Measurements from ENCODE around the gene ARHGEF39.
A peak's percentile ranks its signal among the peaks of the same experiment; 100 is the strongest.

Gene ARHGEF39, protein sequence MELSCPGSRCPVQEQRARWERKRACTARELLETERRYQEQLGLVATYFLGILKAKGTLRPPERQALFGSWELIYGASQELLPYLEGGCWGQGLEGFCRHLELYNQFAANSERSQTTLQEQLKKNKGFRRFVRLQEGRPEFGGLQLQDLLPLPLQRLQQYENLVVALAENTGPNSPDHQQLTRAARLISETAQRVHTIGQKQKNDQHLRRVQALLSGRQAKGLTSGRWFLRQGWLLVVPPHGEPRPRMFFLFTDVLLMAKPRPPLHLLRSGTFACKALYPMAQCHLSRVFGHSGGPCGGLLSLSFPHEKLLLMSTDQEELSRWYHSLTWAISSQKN

DNA sequence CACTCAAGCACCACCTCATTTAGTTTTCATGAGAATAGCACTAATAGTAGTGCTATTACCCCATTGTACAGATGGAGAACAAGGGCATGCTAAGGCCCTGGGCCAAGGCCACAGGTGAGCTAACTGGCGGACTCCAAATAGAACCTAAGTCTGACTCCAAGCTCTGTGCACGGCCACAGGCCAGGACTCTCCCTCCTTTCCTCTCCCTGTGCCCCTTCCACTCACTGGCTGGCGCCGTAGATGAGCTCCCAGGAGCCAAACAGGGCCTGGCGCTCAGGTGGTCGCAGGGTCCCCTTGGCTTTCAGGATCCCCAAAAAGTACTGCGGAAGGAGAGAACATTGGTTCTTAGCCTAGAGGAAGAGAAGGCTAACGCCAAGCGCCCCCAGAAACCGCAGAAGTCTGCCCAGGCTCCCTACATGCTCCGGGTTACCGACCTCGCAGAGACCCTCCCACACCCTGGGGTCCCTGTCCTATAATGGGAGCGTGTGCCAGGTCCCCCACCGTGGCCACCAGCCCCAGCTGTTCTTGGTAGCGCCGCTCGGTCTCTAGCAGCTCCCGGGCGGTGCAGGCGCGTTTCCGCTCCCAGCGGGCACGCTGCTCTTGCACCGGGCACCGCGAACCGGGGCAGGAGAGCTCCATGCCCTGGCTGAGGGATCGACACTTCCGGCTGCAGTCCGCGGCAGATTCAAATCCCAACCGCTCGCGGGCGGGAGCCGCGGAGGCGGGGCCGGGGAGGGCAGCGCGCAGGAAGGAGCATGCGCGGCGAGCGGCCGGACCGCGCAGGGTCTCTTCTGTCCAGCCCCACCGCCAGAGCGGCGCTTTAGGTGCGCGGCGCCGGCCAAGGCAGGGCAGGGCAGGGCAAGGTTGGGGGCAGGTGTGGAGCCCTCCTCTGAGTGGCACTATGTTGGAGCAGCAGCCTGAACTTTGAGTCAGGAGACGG lies at the start of gene ARHGEF39:
ARHGEF39 (minus strand) TSS at position 665 of the 940 bp plus-strand sequence; CDS start at position 639, 26 bp downstream.
- Histone ChIP-seq H3K27me3 (ENCODE audit: insufficient read depth, low read length) (no peaks in the 10 kb centered on the region), H3K4me1 (ENCODE audit: insufficient read depth, low read length) (peaks cover 7% of the 10 kb centered on the region), H3K9me3 (ENCODE audit: insufficient read depth, low read depth, low read length) (no peaks in the 10 kb centered on the region), H3K4me3 (ENCODE audit: low read length) (peak within 1 kb of the TSS; percentile 88), H3K9ac (ENCODE audit: low read depth, low read length) (peak within 1 kb of the TSS; percentile 96), H3K36me3 (ENCODE audit: insufficient read depth, low read depth, low read length) (peaks cover 41% of the 10 kb centered on the region), H3K27ac (ENCODE audit: low read length) (peak within 1 kb of the TSS; percentile 64)

DNA sequence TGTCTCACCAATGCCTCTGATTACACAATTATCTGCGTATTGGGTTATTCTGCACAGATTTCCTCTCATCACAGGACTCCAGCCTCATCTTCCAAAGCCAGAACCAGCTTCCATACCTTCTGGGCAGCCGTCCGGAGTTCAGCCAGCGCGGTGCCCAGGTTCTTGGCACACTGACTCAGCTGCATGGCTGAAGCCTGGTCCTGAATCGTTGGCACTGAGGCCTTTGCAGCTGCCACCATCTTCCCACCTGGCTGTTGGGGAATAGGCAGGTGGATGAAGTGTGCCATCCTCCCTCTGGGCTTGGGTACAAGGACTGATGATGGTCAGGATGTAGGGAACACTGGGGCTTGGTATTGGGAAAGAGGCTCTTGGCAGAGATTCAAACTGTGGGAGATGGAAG lies 49.1 kb upstream of the ARHGEF39 start:
- no peak overlapping the region for H3K4me3 ChIP-seq (ENCODE audit: low read length)
- no peak overlapping the region for H3K9ac ChIP-seq (ENCODE audit: low read depth, low read length)
- peaks cover 93% of the 10 kb centered on the region for H3K36me3 ChIP-seq (ENCODE audit: insufficient read depth, low read depth, low read length)
- no peaks in the 10 kb centered on the region for H3K9me3 ChIP-seq (ENCODE audit: insufficient read depth, low read depth, low read length)
- H3K27me3 ChIP-seq (ENCODE audit: insufficient read depth, low read length): no peaks in the 10 kb centered on the region
- H3K27ac ChIP-seq (ENCODE audit: low read length): no peak overlapping the region
- no peaks in the 10 kb centered on the region; the same call in 1 of the 2 replicates for H3K4me1 ChIP-seq (ENCODE audit: insufficient read depth, low read length)

DNA sequence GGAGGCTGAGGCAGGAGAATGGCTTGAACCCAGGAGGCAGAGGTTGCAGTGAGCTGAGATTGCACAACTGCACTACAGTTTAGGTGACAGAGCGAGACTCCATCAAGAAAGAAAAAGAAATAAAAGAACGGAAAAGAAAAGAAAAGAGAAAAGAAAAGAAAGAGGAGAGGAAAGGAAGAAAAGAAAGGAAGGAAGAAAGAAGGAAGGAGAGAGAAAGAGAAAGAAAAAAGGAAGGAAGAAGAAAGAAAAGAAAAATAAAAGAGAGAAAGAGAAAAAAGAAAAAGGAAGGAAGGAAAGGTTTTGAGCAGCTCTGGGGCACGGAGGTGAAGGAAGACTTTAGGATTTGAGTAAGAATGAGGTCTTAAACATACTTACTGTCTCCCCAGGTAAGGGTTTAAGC lies 48.6 kb upstream of the ARHGEF39 start:
- Histone ChIP-seq H3K4me1 (ENCODE audit: insufficient read depth, low read length) (no peaks in the 10 kb centered on the region; the same call in 1 of the 2 replicates), H3K36me3 (ENCODE audit: insufficient read depth, low read depth, low read length) (peaks cover 93% of the 10 kb centered on the region), H3K27me3 (ENCODE audit: insufficient read depth, low read length) (no peaks in the 10 kb centered on the region), H3K9ac (ENCODE audit: low read depth, low read length) (no peak overlapping the region), H3K4me3 (ENCODE audit: low read length) (no peak overlapping the region), H3K9me3 (ENCODE audit: insufficient read depth, low read depth, low read length) (no peaks in the 10 kb centered on the region), H3K27ac (ENCODE audit: low read length) (no peak overlapping the region)

DNA sequence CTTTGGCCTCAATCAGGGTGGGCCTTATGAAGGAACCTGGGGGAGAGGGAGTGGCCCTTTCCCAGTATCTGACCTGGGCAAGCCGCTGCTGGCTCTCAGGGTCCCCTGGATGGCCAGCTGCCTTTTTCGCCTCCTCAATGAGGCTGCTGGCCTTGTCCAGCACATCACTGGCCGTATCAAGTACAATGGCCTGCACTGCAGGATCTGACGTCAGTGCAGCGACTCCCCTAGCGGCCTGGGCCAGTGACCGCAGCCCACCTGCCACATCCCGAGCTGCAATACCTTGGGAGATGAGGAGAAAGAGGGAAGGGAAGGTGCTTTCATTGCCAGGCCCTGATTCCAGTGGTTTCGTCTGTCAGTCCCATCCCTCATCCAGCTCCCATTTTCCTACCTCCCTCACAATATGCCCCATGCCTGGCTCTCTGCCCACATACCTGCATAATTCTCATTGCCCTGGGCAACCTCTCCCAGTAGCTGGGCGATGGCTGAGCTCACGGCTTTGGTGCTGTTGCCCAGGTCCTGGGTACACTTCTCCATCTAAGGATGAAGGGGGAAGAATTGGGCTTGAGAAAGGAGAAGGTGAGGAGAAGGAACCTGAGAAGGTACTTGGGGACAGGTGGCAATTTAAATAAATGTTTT lies 47.9 kb upstream of the ARHGEF39 start:
- Histone ChIP-seq H3K36me3 (ENCODE audit: insufficient read depth, low read depth, low read length) (peaks cover 93% of the 10 kb centered on the region), H3K27ac (ENCODE audit: low read length) (no peak overlapping the region), H3K9ac (ENCODE audit: low read depth, low read length) (no peak overlapping the region), H3K27me3 (ENCODE audit: insufficient read depth, low read length) (no peaks in the 10 kb centered on the region), H3K9me3 (ENCODE audit: insufficient read depth, low read depth, low read length) (no peaks in the 10 kb centered on the region), H3K4me1 (ENCODE audit: insufficient read depth, low read length) (no peaks in the 10 kb centered on the region; the same call in 1 of the 2 replicates), H3K4me3 (ENCODE audit: low read length) (no peak overlapping the region)

DNA sequence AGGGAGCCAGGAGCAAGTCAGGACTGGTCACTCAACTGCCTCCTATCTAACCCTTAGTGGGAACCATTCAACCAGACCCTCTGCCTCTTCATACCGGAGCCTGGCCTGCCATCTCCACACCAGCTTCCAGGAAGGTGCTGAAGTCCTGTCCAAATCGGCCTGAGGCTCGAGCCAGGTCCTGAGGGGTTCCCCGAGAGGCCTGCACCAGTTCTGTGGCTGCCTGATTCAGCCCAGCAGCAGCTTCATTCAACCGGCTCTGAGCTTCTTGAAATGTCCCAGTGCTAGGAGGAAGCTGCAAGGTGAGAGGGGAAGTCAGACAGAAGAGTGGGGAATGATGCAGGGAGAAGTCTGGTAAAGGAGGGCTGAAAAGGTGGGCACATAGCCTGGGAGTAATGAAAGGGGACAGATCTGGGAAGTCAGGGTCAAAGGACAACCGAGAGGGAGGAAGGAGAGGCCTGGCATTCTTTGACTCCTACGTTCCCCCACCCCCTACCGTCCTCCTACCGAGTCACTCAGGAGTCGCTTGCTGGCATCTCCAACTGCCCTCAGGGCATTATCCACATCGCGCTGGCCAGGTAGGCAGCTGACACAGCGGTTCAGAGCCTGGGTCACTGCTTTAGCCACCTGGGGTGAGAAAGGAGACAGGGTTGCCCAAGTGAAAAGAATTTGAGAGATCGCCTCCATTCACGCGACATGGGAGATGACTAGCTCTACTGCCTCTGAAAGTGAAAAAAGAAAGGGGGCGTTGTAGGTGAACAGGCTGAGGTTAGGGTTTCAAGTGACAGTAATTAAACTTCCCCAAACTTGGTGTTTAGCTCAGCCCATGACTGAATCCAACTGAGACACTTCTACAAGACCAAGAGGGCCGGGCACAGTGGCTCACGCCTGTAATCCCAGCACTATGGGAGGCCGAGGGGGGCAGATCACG lies 46.8 kb upstream of the ARHGEF39 start:
- Histone ChIP-seq H3K36me3 (ENCODE audit: insufficient read depth, low read depth, low read length) (peaks cover 93% of the 10 kb centered on the region), H3K9me3 (ENCODE audit: insufficient read depth, low read depth, low read length) (no peaks in the 10 kb centered on the region), H3K27ac (ENCODE audit: low read length) (no peak overlapping the region), H3K4me1 (ENCODE audit: insufficient read depth, low read length) (no peaks in the 10 kb centered on the region; the same call in 1 of the 2 replicates), H3K9ac (ENCODE audit: low read depth, low read length) (no peak overlapping the region), H3K27me3 (ENCODE audit: insufficient read depth, low read length) (no peaks in the 10 kb centered on the region), H3K4me3 (ENCODE audit: low read length) (no peak overlapping the region)

DNA sequence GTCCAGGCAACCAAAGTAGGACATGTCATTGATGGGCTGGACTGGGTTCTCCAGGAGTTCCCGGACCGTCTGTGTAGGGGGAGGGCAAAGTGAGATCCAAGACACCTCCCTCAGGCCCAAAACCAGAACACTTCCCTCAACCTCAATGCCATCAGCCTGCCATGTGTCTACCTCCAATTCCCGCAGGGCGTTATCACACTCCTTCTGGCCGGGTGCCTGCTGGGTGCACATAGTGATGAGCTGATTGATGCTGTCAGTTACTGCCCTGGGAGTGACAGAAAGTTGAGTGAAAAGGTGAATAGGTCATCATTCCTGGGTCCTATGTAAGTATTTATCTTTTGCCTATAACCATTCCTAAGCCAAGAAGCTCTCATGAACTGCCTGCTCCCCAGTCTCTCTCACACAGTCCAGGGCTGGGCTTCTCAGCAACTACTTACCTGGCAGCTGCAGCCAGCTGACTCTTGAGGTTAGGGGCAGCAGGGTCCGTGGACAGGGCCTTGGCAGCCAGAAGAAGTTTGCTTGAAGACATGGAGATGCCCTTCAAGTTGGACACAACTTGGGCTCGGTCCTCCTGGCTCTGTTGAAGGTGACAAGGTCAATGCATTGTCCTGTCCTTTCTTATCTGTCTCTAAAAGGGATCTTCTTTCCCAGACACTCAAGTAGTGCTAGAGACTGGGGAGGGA lies 46.0 kb upstream of the ARHGEF39 start:
- no peaks in the 10 kb centered on the region for H3K9me3 ChIP-seq (ENCODE audit: insufficient read depth, low read depth, low read length)
- no peak overlapping the region for H3K4me3 ChIP-seq (ENCODE audit: low read length)
- H3K9ac ChIP-seq (ENCODE audit: low read depth, low read length): no peak overlapping the region
- no peak overlapping the region for H3K27ac ChIP-seq (ENCODE audit: low read length)
- H3K36me3 ChIP-seq (ENCODE audit: insufficient read depth, low read depth, low read length): peaks cover 93% of the 10 kb centered on the region
- no peaks in the 10 kb centered on the region for H3K4me1 ChIP-seq (ENCODE audit: insufficient read depth, low read length)
- H3K27me3 ChIP-seq (ENCODE audit: insufficient read depth, low read length): no peaks in the 10 kb centered on the region

DNA sequence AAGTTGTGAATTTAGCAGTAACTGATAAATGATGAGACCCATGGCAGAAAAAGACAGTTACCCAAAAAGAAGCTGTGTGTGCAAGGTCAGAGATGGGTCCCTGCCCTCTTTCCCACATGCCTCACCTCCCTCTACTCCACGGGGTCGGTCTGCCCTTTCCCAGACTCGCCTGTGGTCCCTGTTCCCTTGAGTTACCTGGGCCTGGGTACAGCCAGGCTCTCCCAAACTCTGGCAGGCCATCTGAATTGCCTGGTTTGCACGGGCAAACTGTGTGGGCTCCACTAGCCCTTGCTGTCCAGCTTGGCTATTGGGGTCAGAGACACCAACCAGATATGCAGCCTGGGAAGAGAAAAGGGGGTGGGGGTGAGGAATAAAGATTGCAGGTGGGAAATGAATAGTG lies 43.2 kb upstream of the ARHGEF39 start:
- H3K27me3 ChIP-seq (ENCODE audit: insufficient read depth, low read length): no peaks in the 10 kb centered on the region
- H3K27ac ChIP-seq (ENCODE audit: low read length): no peak overlapping the region
- H3K36me3 ChIP-seq (ENCODE audit: insufficient read depth, low read depth, low read length): peaks cover 93% of the 10 kb centered on the region
- no peak overlapping the region for H3K9ac ChIP-seq (ENCODE audit: low read depth, low read length)
- H3K4me1 ChIP-seq (ENCODE audit: insufficient read depth, low read length): no peaks in the 10 kb centered on the region
- H3K9me3 ChIP-seq (ENCODE audit: insufficient read depth, low read depth, low read length): no peaks in the 10 kb centered on the region
- H3K4me3 ChIP-seq (ENCODE audit: low read length): no peak overlapping the region

DNA sequence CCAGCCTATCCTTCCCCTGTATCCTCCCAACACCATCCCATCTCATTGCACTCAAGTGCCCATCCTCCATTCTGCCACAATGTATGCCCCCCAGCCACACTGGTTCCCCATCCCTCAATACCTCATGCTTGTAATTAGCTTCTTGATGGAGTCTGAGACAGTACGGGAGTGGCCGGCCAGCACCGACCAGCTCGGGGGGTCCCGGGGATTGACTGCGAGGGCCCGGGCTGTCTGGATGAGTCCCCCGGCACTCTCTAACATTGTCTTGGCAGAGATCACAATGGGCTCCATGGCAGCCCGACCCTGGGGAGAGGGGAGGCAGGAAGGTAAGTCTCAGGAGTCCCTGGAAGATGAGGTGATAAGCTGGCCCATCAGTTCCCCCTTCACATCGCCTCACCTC lies 42.0 kb upstream of the ARHGEF39 start:
- Histone ChIP-seq H3K4me1 (ENCODE audit: insufficient read depth, low read length) (no peaks in the 10 kb centered on the region), H3K9ac (ENCODE audit: low read depth, low read length) (no peak overlapping the region), H3K9me3 (ENCODE audit: insufficient read depth, low read depth, low read length) (no peaks in the 10 kb centered on the region), H3K36me3 (ENCODE audit: insufficient read depth, low read depth, low read length) (peaks cover 93% of the 10 kb centered on the region), H3K4me3 (ENCODE audit: low read length) (no peak overlapping the region), H3K27me3 (ENCODE audit: insufficient read depth, low read length) (no peaks in the 10 kb centered on the region), H3K27ac (ENCODE audit: low read length) (no peak overlapping the region)

DNA sequence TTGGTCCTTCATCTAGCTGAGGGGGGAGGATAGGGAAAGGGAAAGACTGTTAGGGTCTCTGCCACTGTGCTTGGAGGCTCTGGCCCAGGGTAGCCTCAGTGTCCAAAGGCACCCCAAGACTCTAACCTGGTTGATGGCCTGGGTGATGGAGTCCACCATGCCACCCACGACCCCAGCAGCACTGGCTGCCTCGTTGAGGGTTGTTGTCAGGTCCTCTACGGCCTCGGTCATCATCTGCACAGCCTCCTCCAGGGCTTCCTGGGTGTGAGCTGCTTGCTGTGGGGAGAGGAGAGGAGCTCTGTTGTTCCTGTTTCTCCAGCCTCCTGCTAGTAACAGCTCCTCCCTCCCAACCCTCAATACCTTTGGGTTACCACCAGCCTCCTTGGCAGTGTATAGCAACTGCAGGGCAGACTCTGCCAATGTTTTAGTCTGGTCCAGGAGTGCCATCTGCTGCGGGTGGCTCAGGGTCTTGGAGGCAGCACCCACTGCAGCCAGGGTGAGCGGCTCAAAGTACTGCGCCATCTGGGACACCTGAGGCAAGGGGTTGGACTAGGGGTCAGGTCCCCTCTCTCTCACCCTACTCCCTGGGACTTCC lies 40.9 kb upstream of the ARHGEF39 start:
- Histone ChIP-seq H3K36me3 (ENCODE audit: insufficient read depth, low read depth, low read length) (peaks cover 93% of the 10 kb centered on the region), H3K9ac (ENCODE audit: low read depth, low read length) (no peak overlapping the region)

DNA sequence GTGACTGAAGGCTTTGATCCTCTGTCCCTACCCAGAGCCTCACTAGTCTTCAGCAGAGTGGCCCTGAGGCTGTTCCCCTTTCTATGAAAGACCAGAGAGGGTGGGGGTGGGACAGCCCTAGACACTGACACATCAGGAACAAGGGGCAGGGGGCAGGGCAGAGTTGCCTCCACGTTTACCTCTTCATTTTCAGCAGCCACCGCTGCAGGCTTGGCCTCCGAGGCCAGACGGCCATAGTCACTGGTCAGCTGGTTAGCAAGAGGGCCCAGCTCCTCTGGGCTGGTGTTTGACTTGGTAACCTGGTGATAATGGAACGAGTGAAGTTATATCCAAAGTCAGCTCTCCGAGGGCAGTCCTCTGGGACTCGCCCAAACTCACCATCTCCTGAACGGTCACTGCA lies 40.4 kb upstream of the ARHGEF39 start:
- H3K4me1 ChIP-seq (ENCODE audit: insufficient read depth, low read length): no peaks in the 10 kb centered on the region
- H3K27me3 ChIP-seq (ENCODE audit: insufficient read depth, low read length): no peaks in the 10 kb centered on the region
- H3K36me3 ChIP-seq (ENCODE audit: insufficient read depth, low read depth, low read length): peaks cover 93% of the 10 kb centered on the region
- no peak overlapping the region for H3K27ac ChIP-seq (ENCODE audit: low read length)
- no peak overlapping the region for H3K9ac ChIP-seq (ENCODE audit: low read depth, low read length)
- no peak overlapping the region for H3K4me3 ChIP-seq (ENCODE audit: low read length)
- H3K9me3 ChIP-seq (ENCODE audit: insufficient read depth, low read depth, low read length): no peaks in the 10 kb centered on the region

More for the DNA sequence above, 40.9 kb upstream of the ARHGEF39 start:
- Histone ChIP-seq H3K4me1 (ENCODE audit: insufficient read depth, low read length) (no peaks in the 10 kb centered on the region), H3K9me3 (ENCODE audit: insufficient read depth, low read depth, low read length) (no peaks in the 10 kb centered on the region), H3K27ac (ENCODE audit: low read length) (no peak overlapping the region), H3K4me3 (ENCODE audit: low read length) (no peak overlapping the region), H3K27me3 (ENCODE audit: insufficient read depth, low read length) (no peaks in the 10 kb centered on the region)

Data from iPS-20b (cell line).